CD4-positive, alpha-beta memory T cell (primary cell): Measurements from ENCODE around the gene PRKCQ. TPM values are rescaled to one million over a fixed set of nuclear protein-coding genes. Genes with fewer than 3 reads are reported as not detected.

ENCODE experiments used
- CTCF ChIA-PET: fragments of 350-600 bp; sonication (Branson Sonifier 250); formaldehyde crosslinking; loops from one replicate; lab custom pipeline; 2021; ENCODE audit warnings: inconsistent platforms; ENCODE audit not compliant: partially characterized antibody; lab: Charles Lee
- POLR2A ChIA-PET: fragments of 350-600 bp; sonication (Branson Sonifier 250); formaldehyde crosslinking; loops from one replicate; lab custom pipeline; 2021; ENCODE audit not compliant: partially characterized antibody; lab: Charles Lee
- DNase-seq, 5 donors: peaks; one replicate each; pipeline versions ENCODE4 v3.0.0 to v3.0.0-alpha.2; 2020 to 2022; ENCODE audit warnings: mixed read lengths in 1 of 5
- H3K27ac ChIP-seq: one replicate; pipeline ENCODE4 v1.7.0; 2013; ENCODE audit warnings: low read depth, low read length
- H3K27me3 ChIP-seq: 2 replicates; pipeline ENCODE4 v1.7.0; 2013; ENCODE audit warnings: mild to moderate bottlenecking, low read length, moderate library complexity; ENCODE audit not compliant: insufficient read depth
- H3K36me3 ChIP-seq: 2 replicates; pipeline ENCODE4 v1.7.0; 2013; ENCODE audit warnings: mild to moderate bottlenecking, low read length, moderate library complexity; ENCODE audit not compliant: insufficient read depth
- H3K4me1 ChIP-seq: 2 replicates; pipeline ENCODE4 v1.7.0; 2013; ENCODE audit warnings: mild to moderate bottlenecking, low read length, moderate library complexity; ENCODE audit not compliant: insufficient read depth
- H3K4me3 ChIP-seq, 2 donors: one replicate each; pipeline ENCODE4 v1.7.0; 2013; ENCODE audit warnings: low read length in 2 of 2, mild to moderate bottlenecking in 1 of 2
- H3K9me3 ChIP-seq, 2 donors: one replicate each; pipeline ENCODE4 v1.7.0; 2013; ENCODE audit warnings: low read length in 2 of 2, control low read depth in 1 of 2; ENCODE audit not compliant: control insufficient read depth in 1 of 2
- H3K27ac Mint-ChIP-seq, 7 donors: one replicate each; pipeline ENCODE4 v1.8.0; 2020 to 2021; ENCODE audit warnings: mixed read lengths in 7 of 7, mild to moderate bottlenecking in 6 of 7, inconsistent platforms in 3 of 7, moderate library complexity in 3 of 7
- H3K27me3 Mint-ChIP-seq, 2 donors: one replicate each; pipeline ENCODE4 v1.8.0; 2020 to 2021; ENCODE audit warnings: mixed read lengths in 2 of 2
- H3K36me3 Mint-ChIP-seq, 2 donors: one replicate each; pipeline ENCODE4 v1.8.0; 2020 to 2021; ENCODE audit warnings: mixed read lengths in 2 of 2, inconsistent platforms in 1 of 2, mild to moderate bottlenecking in 1 of 2
- H3K4me1 Mint-ChIP-seq, 4 donors: one replicate each; pipeline ENCODE4 v1.8.0; 2020 to 2021; ENCODE audit warnings: mixed read lengths in 4 of 4, mild to moderate bottlenecking in 1 of 4
- H3K4me3 Mint-ChIP-seq, 8 donors: one replicate each; pipeline ENCODE4 v1.8.0; 2020 to 2021; ENCODE audit warnings: mixed read lengths in 8 of 8, mild to moderate bottlenecking in 7 of 8, moderate library complexity in 6 of 8, inconsistent platforms in 3 of 8
- H3K9me3 Mint-ChIP-seq, 8 donors: one replicate each; pipeline ENCODE4 v1.8.0; 2020 to 2021; ENCODE audit warnings: mixed read lengths in 8 of 8, mild to moderate bottlenecking in 5 of 8, inconsistent platforms in 3 of 8, moderate library complexity in 1 of 8
- intact Hi-C: fragments of 100-400 bp; cut with micrococcal nuclease; formaldehyde crosslinking; loops from one replicate; pipeline ENCODE4 v1.15.1; 2023
- polyA plus RNA-seq, 2 donors: library from polyadenylated mRNA; unstranded; fragments of 300-500 nt; fragmentation: Illumina TruSeq; gene quantifications; one replicate each; pipeline ENCODE4 v1.2.3, GENCODE V29; 2021
- total RNA-seq, 2 experiments: library from RNA; stranded (reverse); gene quantifications; one replicate each; pipeline ENCODE4 v1.2.3, GENCODE V29; 2021

The PRKCQ gene
- total and polyA plus RNA-seq, 4 experiments from 2014 or later, result 45.0 to 77.1 (median 71.0) TPM

DNA sequence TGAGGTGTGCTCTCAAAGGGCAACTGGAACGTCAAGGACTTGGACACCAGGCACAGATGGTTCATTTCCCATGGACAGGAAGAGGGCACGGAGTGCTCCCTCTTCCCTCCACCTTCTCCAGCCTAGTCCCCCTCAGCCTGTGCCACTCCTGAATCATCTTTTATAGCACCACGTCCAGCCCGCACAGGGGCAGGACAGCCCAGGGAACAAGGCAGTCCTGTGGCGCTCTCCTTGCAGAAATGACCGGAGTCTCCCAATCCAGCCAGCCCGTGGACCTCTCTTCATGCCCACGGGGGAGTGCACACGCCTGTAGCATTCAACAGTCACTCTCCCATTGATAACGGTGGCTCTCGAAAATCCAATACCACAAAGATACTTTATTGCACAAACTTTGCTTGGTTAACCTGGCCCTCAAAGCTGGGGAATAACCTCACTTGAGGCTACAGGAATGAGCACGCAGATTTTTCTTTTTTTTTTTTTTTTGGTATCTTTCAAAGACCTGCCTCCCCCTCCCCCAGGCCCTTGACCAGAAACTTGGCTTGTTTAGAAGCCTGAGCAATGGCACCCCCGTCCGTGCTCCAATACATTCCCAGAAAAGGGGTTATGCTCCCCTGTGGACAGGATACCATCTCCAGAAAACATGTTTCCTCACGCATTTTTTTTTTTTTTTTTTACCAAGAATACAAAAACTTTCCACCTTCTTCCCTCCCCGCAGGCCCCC, 733 bp downstream of the PRKCQ start:
- Mint-ChIP-seq H3K27me3 (no peaks in the 10 kb centered on the region), H3K27ac (peak overlapping the region; percentile 85 to 95 (median 93)), H3K4me1 (peaks cover 43 to 84% (median 57%) of the 10 kb centered on the region in 4 donors), H3K4me3 (peak overlapping the region; percentile 85 to 98 (median 94)), H3K9me3 (no peaks in the 10 kb centered on the region), H3K36me3 (peaks cover 20 to 47% of the 10 kb centered on the region in 2 donors)
- ChIA-PET CTCF (interaction anchor here (0.7 to 6.5 kb wide), 14 partner anchors 12 to 133 kb away, joined by 3 to 106 read pairs (median 9); no protein-coding TSS in a partner anchor), POLR2A (interaction anchor here (0.6 to 12.4 kb wide), 18 partner anchors 8 to 603 kb away, joined by 3 to 355 read pairs (median 8); no protein-coding TSS in a partner anchor)
- Histone ChIP-seq H3K9me3 (no peaks in the 10 kb centered on the region), H3K27me3 (no peaks in the 10 kb centered on the region), H3K36me3 (no peaks in the 10 kb centered on the region), H3K4me3 (peak overlapping the region; percentile 86 to 92), H3K4me1 (peaks cover 66% of the 10 kb centered on the region), H3K27ac (peak overlapping the region; percentile 90)
- peak in 1 of 5 donors; percentile 64 for DNase-seq
- intact Hi-C loops, result loop anchor here (2.0 to 5.0 kb wide), 5 partner anchors 13 to 85 kb away; no protein-coding TSS in a partner anchor

DNA sequence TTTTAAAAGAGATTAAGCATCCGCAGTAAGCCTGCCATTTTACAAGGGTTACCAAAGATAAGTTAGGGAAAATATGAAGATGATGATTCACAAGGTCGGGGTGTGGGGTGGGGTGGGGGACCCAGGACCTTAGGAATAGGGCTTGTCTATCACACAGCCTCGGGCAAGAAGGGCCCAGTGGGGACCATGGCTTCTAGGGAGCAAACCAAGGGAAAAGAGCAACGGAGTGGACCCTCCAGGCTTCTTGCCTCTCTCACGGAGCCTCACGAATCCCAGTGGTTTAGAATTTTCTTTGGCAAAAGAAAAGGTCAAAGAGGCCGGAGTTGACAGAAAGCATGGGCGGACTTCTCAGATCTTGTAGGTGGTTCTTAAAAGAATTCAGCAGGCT, 1.3 kb downstream of the PRKCQ start:
- peak in 1 of 5 donors; percentile 44 for DNase-seq
- intact Hi-C loops, result loop anchor here (1.0 to 5.0 kb wide), 8 partner anchors 14 to 105 kb away; no protein-coding TSS in a partner anchor
- peak overlapping the region; percentile 86 to 92 for H3K4me3 ChIP-seq

DNA sequence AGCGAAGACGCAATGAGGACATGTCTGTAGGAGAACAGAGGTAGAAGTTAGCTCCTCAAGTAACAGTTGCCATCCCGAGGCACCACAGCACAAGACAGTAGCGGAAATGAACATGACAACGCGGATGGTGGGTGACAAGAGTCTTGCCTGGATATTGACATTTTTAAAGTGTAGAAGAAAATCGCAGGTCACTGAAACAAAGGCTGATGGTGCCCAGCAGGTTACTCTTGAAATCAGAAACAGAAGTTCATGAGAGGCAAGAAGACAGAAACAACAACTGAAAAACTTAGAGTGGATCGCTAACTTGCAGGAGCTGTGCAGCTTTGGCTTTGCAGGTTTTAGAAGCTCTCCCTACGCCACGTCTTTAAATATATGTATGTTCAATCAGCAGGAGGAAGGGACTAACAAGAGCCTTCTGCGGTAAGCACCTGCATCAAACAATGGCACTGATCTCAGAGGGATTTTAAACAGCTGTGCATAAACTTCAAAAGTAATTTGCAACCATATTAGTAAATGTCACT, 1.8 kb downstream of the PRKCQ start:
- Mint-ChIP-seq H3K36me3 (peaks cover 11 to 38% of the 10 kb centered on the region in 2 donors), H3K4me3 (peak overlapping the region; percentile 85 to 98 (median 94)), H3K4me1 (peaks cover 51 to 85% (median 61%) of the 10 kb centered on the region in 4 donors), H3K9me3 (no peaks in the 10 kb centered on the region), H3K27ac (peak overlapping the region; percentile 85 to 95 (median 93)), H3K27me3 (no peaks in the 10 kb centered on the region)
- ChIA-PET POLR2A (interaction anchor here (0.7 to 12.4 kb wide), 27 partner anchors 9 to 602 kb away, joined by 3 to 355 read pairs (median 5); no protein-coding TSS in a partner anchor), CTCF (interaction anchor here (0.8 to 4.8 kb wide), 22 partner anchors 9 to 132 kb away, joined by 3 to 29 read pairs (median 6); no protein-coding TSS in a partner anchor)
- DNase-seq, result peak; percentile 41 to 64 (median 50)
- Histone ChIP-seq H3K4me3 (peak overlapping the region; percentile 86 to 92), H3K27ac (peak overlapping the region; percentile 90), H3K36me3 (no peaks in the 10 kb centered on the region), H3K27me3 (no peaks in the 10 kb centered on the region), H3K4me1 (peaks cover 67% of the 10 kb centered on the region), H3K9me3 (no peaks in the 10 kb centered on the region)
- intact Hi-C loops, result loop anchor here (1.0 to 5.0 kb wide), 8 partner anchors 14 to 105 kb away; no protein-coding TSS in a partner anchor

More for the DNA sequence above, 1.3 kb downstream of the PRKCQ start:
- H3K27ac ChIP-seq, result peak overlapping the region; percentile 90
- Mint-ChIP-seq H3K36me3 (peaks cover 15 to 43% of the 10 kb centered on the region in 2 donors), H3K27me3 (no peaks in the 10 kb centered on the region), H3K4me3 (peak overlapping the region; percentile 85 to 98 (median 94)), H3K4me1 (peaks cover 47 to 85% (median 59%) of the 10 kb centered on the region in 4 donors), H3K27ac (peak overlapping the region; percentile 85 to 95 (median 93)), H3K9me3 (no peaks in the 10 kb centered on the region)
- CTCF ChIA-PET, result interaction anchor here (0.7 to 6.5 kb wide), 24 partner anchors 9 to 133 kb away, joined by 3 to 106 read pairs (median 7); no protein-coding TSS in a partner anchor
- no peaks in the 10 kb centered on the region for H3K36me3 ChIP-seq
- POLR2A ChIA-PET, result interaction anchor here (0.6 to 12.4 kb wide), 22 partner anchors 8 to 602 kb away, joined by 3 to 355 read pairs (median 6); no protein-coding TSS in a partner anchor
- H3K4me1 ChIP-seq, result peaks cover 66% of the 10 kb centered on the region
- H3K27me3 ChIP-seq, result no peaks in the 10 kb centered on the region
- no peaks in the 10 kb centered on the region for H3K9me3 ChIP-seq

- Histone ChIP-seq H3K27me3 (no peaks in the 10 kb centered on the region), H3K36me3 (no peaks in the 10 kb centered on the region), H3K4me1 (peaks cover 69% of the 10 kb centered on the region), H3K4me3 (peak overlapping the region in 1 of 2 donors; percentile 55), H3K9me3 (no peaks in the 10 kb centered on the region), H3K27ac (peak overlapping the region; percentile 45)
- intact Hi-C loops, result loop anchor here (5.0 kb wide), 1 partner anchor 36 kb away; no protein-coding TSS in a partner anchor
- H3K27me3 Mint-ChIP-seq, result no peaks in the 10 kb centered on the region
- H3K36me3 Mint-ChIP-seq, result peaks cover 1 to 34% of the 10 kb centered on the region in 2 donors
- peak in 1 of 5 donors; percentile 60 for DNase-seq
- peaks cover 50 to 85% (median 62%) of the 10 kb centered on the region in 4 donors for H3K4me1 Mint-ChIP-seq
- peak overlapping the region; percentile 80 to 92 (median 86) for H3K4me3 Mint-ChIP-seq
- H3K9me3 Mint-ChIP-seq, result no peaks in the 10 kb centered on the region
- peak overlapping the region; percentile 71 to 95 (median 85) for H3K27ac Mint-ChIP-seq
- POLR2A ChIA-PET, result interaction anchor here (0.6 to 12.4 kb wide), 11 partner anchors 9 to 303 kb away, joined by 3 to 355 read pairs (median 9); no protein-coding TSS in a partner anchor
- CTCF ChIA-PET, result interaction anchor here (0.9 to 4.8 kb wide), 12 partner anchors 13 to 130 kb away, joined by 3 to 29 read pairs (median 10); no protein-coding TSS in a partner anchor
These were observed 3.8 kb downstream of the PRKCQ start for GRCh38 chr10:6576326-6576725.

DNA sequence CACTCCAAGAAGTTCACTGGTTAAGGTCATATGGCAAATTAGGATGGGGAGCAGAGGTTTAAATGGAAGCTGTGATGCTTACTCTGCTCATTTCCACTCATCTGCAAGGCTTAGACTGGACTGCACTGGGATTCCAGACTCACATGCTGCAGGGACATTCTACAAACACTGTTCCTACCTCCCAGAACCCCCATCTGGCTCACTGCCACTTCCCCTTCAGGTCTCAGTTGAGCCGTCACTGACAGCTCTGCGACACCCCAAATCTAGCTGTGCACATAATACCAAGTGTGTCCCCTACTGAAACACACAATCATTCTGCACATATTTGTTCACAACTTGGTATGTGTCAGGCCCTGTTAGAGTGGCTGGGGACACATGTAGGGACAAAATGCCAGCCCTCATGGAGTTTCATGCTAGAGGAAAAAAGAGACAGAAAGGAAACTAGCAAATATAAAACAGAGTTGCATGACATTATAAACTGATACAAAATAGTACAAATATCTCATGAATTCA, 5.4 kb downstream of the PRKCQ start:
- peak overlapping the region in 1 of 2 donors; percentile 3 for H3K4me3 ChIP-seq
- no peaks in the 10 kb centered on the region for H3K27me3 ChIP-seq
- Mint-ChIP-seq H3K36me3 (peaks cover 15 to 41% of the 10 kb centered on the region in 2 donors), H3K27me3 (no peaks in the 10 kb centered on the region), H3K27ac (peak overlapping the region; percentile 65 to 93 (median 90)), H3K4me3 (peak overlapping the region; percentile 60 to 92 (median 86)), H3K4me1 (peaks cover 64 to 92% (median 77%) of the 10 kb centered on the region in 4 donors), H3K9me3 (no peaks in the 10 kb centered on the region)
- intact Hi-C loops, result loop anchor here (5.0 kb wide), 1 partner anchor 38 kb away; no protein-coding TSS in a partner anchor
- peak in 1 of 5 donors; percentile 45 for DNase-seq
- peaks cover 85% of the 10 kb centered on the region for H3K4me1 ChIP-seq
- ChIA-PET CTCF (interaction anchor here (0.8 to 2.4 kb wide), 2 partner anchors 13 to 27 kb away, joined by 3 to 8 read pairs; no protein-coding TSS in a partner anchor), POLR2A (interaction anchor here (0.6 to 12.4 kb wide), 11 partner anchors 11 to 128 kb away, joined by 3 to 161 read pairs (median 4); no protein-coding TSS in a partner anchor)
- H3K9me3 ChIP-seq, result no peaks in the 10 kb centered on the region
- H3K27ac ChIP-seq, result peak overlapping the region; percentile 23
- no peaks in the 10 kb centered on the region for H3K36me3 ChIP-seq

- Histone ChIP-seq H3K36me3 (peaks cover 11% of the 10 kb centered on the region), H3K27ac (no peak overlapping the region), H3K4me3 (no peak overlapping the region), H3K27me3 (no peaks in the 10 kb centered on the region), H3K9me3 (no peaks in the 10 kb centered on the region), H3K4me1 (peaks cover 98% of the 10 kb centered on the region)
- Mint-ChIP-seq H3K4me1 (peaks cover 82 to 97% (median 90%) of the 10 kb centered on the region in 4 donors), H3K9me3 (no peaks in the 10 kb centered on the region), H3K27ac (peak overlapping the region; percentile 31 to 90 (median 84)), H3K36me3 (peaks cover 22 to 48% of the 10 kb centered on the region in 2 donors), H3K27me3 (no peaks in the 10 kb centered on the region), H3K4me3 (peak overlapping the region in 5 of 8 donors; percentile 49 to 64 (median 53))
- ChIA-PET CTCF (interaction anchor here (1.5 kb wide), 1 partner anchor 8 kb away, joined by 5 read pairs; no protein-coding TSS in a partner anchor), POLR2A (interaction anchor here (0.8 to 5.2 kb wide), 6 partner anchors 8 to 97 kb away, joined by 3 to 30 read pairs (median 13); partner anchors contain the start of gene PRKCQ)
- intact Hi-C loops, result no loop called here
- DNase-seq, result no peak
These were observed 9.2 kb downstream of the PRKCQ start for GRCh38 chr10:6570893-6571292.
